GM12878 (cell line): Measurements from ENCODE around the gene ZNF629.
A peak's percentile ranks its signal among the peaks of the same experiment; 100 is the strongest.

ENCODE experiments used
- ATF7 ChIP-seq: fragments of 450-650 bp; IDR thresholded peaks from 2 replicates; pipeline ENCODE4 v1.6.1; 2016; ENCODE audit warnings: low read depth, mild to moderate bottlenecking
- EZH2 ChIP-seq: IDR thresholded peaks from 2 replicates; pipeline ENCODE4 v1.6.1; 2012; ENCODE audit warnings: low read depth, mild to moderate bottlenecking, control low read depth, inconsistent platforms, low read length, borderline replicate concordance; ENCODE audit not compliant: control insufficient read depth
- KDM1A ChIP-seq: fragments of 200-600 bp; sonication (generic); IDR thresholded peaks from 2 replicates; pipeline ENCODE4 v1.6.1; 2016; ENCODE audit warnings: borderline replicate concordance
- LARP7 ChIP-seq: fragments of 450-650 bp; IDR thresholded peaks from 2 replicates; pipeline ENCODE4 v1.6.1; 2017; ENCODE audit warnings: mild to moderate bottlenecking
- NFXL1 ChIP-seq: fragments of 450-650 bp; IDR thresholded peaks from 2 replicates; pipeline ENCODE4 v1.6.1; 2017; ENCODE audit warnings: antibody characterized with exemption, mild to moderate bottlenecking, borderline replicate concordance
- RB1 ChIP-seq: fragments of 450-650 bp; formaldehyde crosslinking; IDR thresholded peaks from 2 replicates; pipeline ENCODE4 v1.6.1; 2017; ENCODE audit warnings: mild to moderate bottlenecking, borderline replicate concordance
- SKIL ChIP-seq: fragments of 450-650 bp; IDR thresholded peaks from 2 replicates; pipeline ENCODE4 v1.6.1; 2017; ENCODE audit warnings: mild to moderate bottlenecking, low read depth, inconsistent platforms; ENCODE audit not compliant: poor library complexity, severe bottlenecking
- USF1 ChIP-seq: IDR thresholded peaks from 2 replicates; pipeline ENCODE4 v1.6.1; 2011; ENCODE audit warnings: borderline replicate concordance, low read depth, mild to moderate bottlenecking, moderate library complexity, mixed read lengths, low read length; ENCODE audit not compliant: insufficient read depth; ENCODE audit errors: extremely low read length
- TF ChIP-seq, protein P1 (sequence below), 3 experiments: IDR thresholded peaks in 2 of 3; conservative IDR thresholded peaks in 1 of 3; 2 replicates each; pipeline ENCODE4 v1.5.1; 2011; ENCODE audit warnings: low read depth in 3 of 3, low read length in 3 of 3, mild to moderate bottlenecking in 3 of 3, control low read depth in 2 of 3, moderate library complexity in 2 of 3, inconsistent platforms in 1 of 3, mixed read lengths in 1 of 3; ENCODE audit not compliant: control insufficient read depth in 2 of 3, insufficient read depth in 1 of 3; ENCODE audit errors: extremely low read depth in 1 of 3
- TF ChIP-seq, protein P2 (sequence below): fragments of 450-650 bp; IDR thresholded peaks from 2 replicates; pipeline ENCODE4 v1.6.1; 2017; ENCODE audit warnings: mild to moderate bottlenecking, moderate library complexity

DNA sequence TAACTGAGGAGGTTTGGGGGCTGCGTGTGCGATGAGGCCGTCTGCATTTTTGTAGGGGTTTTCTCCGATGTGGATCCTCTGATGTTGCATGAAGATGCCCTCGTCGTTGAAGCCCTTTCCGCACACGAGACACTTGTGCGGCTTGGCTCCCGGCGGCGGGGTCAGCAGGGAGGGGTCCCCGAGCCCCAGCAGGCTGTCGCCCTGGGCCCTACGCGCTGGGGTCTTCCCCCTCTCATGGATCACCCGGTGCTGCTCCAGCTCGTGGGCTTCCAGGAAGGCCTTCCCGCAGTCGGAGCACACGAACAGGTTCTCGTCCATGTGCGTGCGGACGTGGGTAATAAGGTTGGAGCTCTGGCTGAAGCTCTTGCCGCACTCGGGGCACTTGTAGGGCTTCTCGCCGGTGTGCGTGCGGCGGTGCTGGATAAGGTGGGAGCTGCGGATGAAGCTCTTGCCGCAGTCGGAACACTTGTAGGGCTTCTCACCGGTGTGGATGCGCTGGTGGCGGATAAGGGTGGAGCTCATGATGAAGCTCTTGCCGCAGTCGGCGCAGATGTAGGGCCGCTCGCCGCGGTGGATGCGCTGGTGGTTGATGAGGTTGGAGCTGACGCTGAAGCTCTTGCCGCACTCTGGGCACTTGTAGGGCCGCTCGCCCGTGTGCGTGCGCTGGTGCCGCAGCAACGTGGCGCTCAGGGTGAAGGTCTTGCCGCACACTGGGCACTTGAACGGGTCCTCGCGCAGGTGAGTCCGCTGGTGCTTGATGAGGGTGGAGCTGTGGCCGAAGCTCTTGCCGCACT, 4.3 kb downstream of the ZNF629 start:
- peak; percentile 1 for TF ChIP-seq USF1
- no peak for TF ChIP-seq SKIL
- TF ChIP-seq RB1, result no peak
- TF ChIP-seq KDM1A, result no peak
- TF ChIP-seq, protein P1, sequence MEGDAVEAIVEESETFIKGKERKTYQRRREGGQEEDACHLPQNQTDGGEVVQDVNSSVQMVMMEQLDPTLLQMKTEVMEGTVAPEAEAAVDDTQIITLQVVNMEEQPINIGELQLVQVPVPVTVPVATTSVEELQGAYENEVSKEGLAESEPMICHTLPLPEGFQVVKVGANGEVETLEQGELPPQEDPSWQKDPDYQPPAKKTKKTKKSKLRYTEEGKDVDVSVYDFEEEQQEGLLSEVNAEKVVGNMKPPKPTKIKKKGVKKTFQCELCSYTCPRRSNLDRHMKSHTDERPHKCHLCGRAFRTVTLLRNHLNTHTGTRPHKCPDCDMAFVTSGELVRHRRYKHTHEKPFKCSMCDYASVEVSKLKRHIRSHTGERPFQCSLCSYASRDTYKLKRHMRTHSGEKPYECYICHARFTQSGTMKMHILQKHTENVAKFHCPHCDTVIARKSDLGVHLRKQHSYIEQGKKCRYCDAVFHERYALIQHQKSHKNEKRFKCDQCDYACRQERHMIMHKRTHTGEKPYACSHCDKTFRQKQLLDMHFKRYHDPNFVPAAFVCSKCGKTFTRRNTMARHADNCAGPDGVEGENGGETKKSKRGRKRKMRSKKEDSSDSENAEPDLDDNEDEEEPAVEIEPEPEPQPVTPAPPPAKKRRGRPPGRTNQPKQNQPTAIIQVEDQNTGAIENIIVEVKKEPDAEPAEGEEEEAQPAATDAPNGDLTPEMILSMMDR (IDR thresholded peaks at IDR 0.05 in 2 of 3, conservative IDR thresholded peaks at IDR 0.05 in 1 of 3; ENCODE audit: control insufficient read depth in 2 of 3, extremely low read depth in 1 of 3, insufficient read depth in 1 of 3, low read depth in 3 of 3, low read length in 3 of 3), result no peak
- no peak for TF ChIP-seq EZH2
- TF ChIP-seq, protein P2, sequence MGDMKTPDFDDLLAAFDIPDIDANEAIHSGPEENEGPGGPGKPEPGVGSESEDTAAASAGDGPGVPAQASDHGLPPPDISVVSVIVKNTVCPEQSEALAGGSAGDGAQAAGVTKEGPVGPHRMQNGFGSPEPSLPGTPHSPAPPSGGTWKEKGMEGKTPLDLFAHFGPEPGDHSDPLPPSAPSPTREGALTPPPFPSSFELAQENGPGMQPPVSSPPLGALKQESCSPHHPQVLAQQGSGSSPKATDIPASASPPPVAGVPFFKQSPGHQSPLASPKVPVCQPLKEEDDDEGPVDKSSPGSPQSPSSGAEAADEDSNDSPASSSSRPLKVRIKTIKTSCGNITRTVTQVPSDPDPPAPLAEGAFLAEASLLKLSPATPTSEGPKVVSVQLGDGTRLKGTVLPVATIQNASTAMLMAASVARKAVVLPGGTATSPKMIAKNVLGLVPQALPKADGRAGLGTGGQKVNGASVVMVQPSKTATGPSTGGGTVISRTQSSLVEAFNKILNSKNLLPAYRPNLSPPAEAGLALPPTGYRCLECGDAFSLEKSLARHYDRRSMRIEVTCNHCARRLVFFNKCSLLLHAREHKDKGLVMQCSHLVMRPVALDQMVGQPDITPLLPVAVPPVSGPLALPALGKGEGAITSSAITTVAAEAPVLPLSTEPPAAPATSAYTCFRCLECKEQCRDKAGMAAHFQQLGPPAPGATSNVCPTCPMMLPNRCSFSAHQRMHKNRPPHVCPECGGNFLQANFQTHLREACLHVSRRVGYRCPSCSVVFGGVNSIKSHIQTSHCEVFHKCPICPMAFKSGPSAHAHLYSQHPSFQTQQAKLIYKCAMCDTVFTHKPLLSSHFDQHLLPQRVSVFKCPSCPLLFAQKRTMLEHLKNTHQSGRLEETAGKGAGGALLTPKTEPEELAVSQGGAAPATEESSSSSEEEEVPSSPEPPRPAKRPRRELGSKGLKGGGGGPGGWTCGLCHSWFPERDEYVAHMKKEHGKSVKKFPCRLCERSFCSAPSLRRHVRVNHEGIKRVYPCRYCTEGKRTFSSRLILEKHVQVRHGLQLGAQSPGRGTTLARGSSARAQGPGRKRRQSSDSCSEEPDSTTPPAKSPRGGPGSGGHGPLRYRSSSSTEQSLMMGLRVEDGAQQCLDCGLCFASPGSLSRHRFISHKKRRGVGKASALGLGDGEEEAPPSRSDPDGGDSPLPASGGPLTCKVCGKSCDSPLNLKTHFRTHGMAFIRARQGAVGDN, result no peak
- no peak for TF ChIP-seq NFXL1
- no peak for TF ChIP-seq ATF7
- TF ChIP-seq LARP7, result no peak
